HCT116 (cell line): ENCODE data around the gene TMCO4. TPM values are rescaled to one million over a fixed set of nuclear protein-coding genes. Genes with fewer than 3 reads are reported as not detected.

ENCODE experiments used
- ATAC-seq: fragments of 200-7000 bp; cut with Tn5 transposase; 2 replicates; pipeline ENCODE4 v1.9.1; 2020; ENCODE audit warnings: mild to moderate bottlenecking, moderate library complexity
- BruUV-seq: library from RNA; stranded (reverse); fragments of 400-500 nt; replicated peaks from 2 replicates; lab custom pipeline; 2021; lab: Mats Ljungman, UMichigan
- CTCF ChIA-PET: fragments of 300-600 bp; sonication (Branson Sonifier 250); formaldehyde crosslinking; loops from one replicate; lab custom pipeline; 2021; ENCODE audit warnings: antibody characterized with exemption; lab: Charles Lee
- POLR2A ChIA-PET: fragments of 300-600, 350-600 bp; sonication (Branson Sonifier 250); formaldehyde crosslinking; loops from one replicate; lab custom pipeline; 2021; ENCODE audit warnings: antibody characterized with exemption; lab: Charles Lee
- RAD21 ChIA-PET, 2 experiments: fragments of 300-600 bp; sonication (Branson Sonifier 250); formaldehyde crosslinking; loops; one replicate each; lab custom pipeline; 2023; ENCODE audit warnings: low total read pairs in 2 of 2; ENCODE audit not compliant: uncharacterized antibody in 2 of 2, unreplicated experiment in 2 of 2, low non-redundant PET in 1 of 2; lab: Charles Lee
- DNase-seq: peaks from one replicate; pipeline ENCODE4 v3.0.0-alpha.2; 2010; ENCODE audit warnings: low read depth, low spot score
- H2AFZ ChIP-seq: fragments of 200-600 bp; shearing (Covaris generic), sonication (generic); 2 replicates; pipeline ENCODE4 v1.6.1; 2017; ENCODE audit warnings: low read depth, mixed run types, mixed read lengths, antibody characterized with exemption, low read length; ENCODE audit not compliant: poor library complexity, severe bottlenecking
- H3K27ac ChIP-seq: 2 replicates; pipeline ENCODE4 v1.5.1; 2012; ENCODE audit warnings: low read depth, low read length
- H3K27me3 ChIP-seq: fragments of 200-600 bp; sonication (generic); 2 replicates; pipeline ENCODE4 v1.6.1; 2016; ENCODE audit warnings: mixed run types, low read length, mixed read lengths; ENCODE audit not compliant: insufficient read depth
- H3K36me3 ChIP-seq, 2 experiments: fragments of 200-500 bp in 1 of 2; fragments of 200-600 bp in 1 of 2; sonication (Bioruptor generic) in 1 of 2; sonication (generic) in 1 of 2; 2 replicates each; pipeline versions ENCODE4 v1.5.1 to v1.6.1; 2014 to 2016; ENCODE audit warnings: low read length in 2 of 2, inconsistent platforms in 1 of 2, mixed read lengths in 1 of 2, mixed run types in 1 of 2; ENCODE audit not compliant: insufficient read depth in 2 of 2, control insufficient read depth in 1 of 2
- H3K4me1 ChIP-seq, 2 experiments: fragments of 200-600 bp in 1 of 2; sonication (generic) in 1 of 2; 2 replicates each; pipeline versions ENCODE4 v1.5.1 to v1.6.1; 2012 to 2017; ENCODE audit warnings: low read length in 2 of 2, inconsistent platforms in 1 of 2, mild to moderate bottlenecking in 1 of 2, mixed read lengths in 1 of 2, mixed run types in 1 of 2, moderate library complexity in 1 of 2; ENCODE audit not compliant: insufficient read depth in 2 of 2, control insufficient read depth in 1 of 2
- H3K4me2 ChIP-seq: fragments of 200-600 bp; sonication (generic); 2 replicates; pipeline ENCODE4 v1.6.1; 2017; ENCODE audit warnings: mixed run types, low read length, mixed read lengths
- H3K4me3 ChIP-seq, 2 experiments: fragments of 200-600 bp in 1 of 2; sonication (generic) in 1 of 2; replicated peaks in 1 of 2; 2 replicates each; pipeline ENCODE4 v1.5.1; 2011 to 2016; ENCODE audit warnings: low read length in 2 of 2, control low read depth in 1 of 2, low read depth in 1 of 2, mild to moderate bottlenecking in 1 of 2, mixed read lengths in 1 of 2, mixed run types in 1 of 2
- H3K79me2 ChIP-seq: fragments of 200-600 bp; sonication (generic); 2 replicates; pipeline ENCODE4 v1.6.1; 2017; ENCODE audit warnings: mild to moderate bottlenecking, mixed run types, low read length, moderate library complexity, mixed read lengths; ENCODE audit not compliant: insufficient read depth
- H3K9ac ChIP-seq: fragments of 200-600 bp; sonication (generic); 2 replicates; pipeline ENCODE4 v1.6.1; 2016; ENCODE audit warnings: low read length, mixed read lengths
- H3K9me2 ChIP-seq: fragments of 200-600 bp; sonication (generic), shearing (Covaris generic); 2 replicates; pipeline ENCODE4 v1.6.1; 2017; ENCODE audit warnings: mixed run types, mild to moderate bottlenecking, moderate library complexity; ENCODE audit not compliant: insufficient read depth
- H3K9me3 ChIP-seq, 2 experiments: fragments of 200-500 bp in 1 of 2; fragments of 200-600 bp in 1 of 2; sonication (Bioruptor generic) in 1 of 2; sonication (generic) in 1 of 2; 2 replicates each; pipeline ENCODE4 v1.6.1; 2014 to 2017; ENCODE audit warnings: low read length in 2 of 2, mixed read lengths in 2 of 2, inconsistent platforms in 1 of 2, low read depth in 1 of 2, mild to moderate bottlenecking in 1 of 2, mixed run types in 1 of 2, moderate library complexity in 1 of 2; ENCODE audit not compliant: control insufficient read depth in 1 of 2, insufficient read depth in 1 of 2
- H4K20me1 ChIP-seq: fragments of 200-600 bp; sonication (generic), shearing (Covaris generic); 2 replicates; pipeline ENCODE4 v1.6.1; 2017; ENCODE audit warnings: mixed run types, mild to moderate bottlenecking, moderate library complexity; ENCODE audit not compliant: insufficient read depth
- CBX3 ChIP-seq: IDR thresholded peaks from 2 replicates; pipeline ENCODE4 v1.6.1; 2012; ENCODE audit warnings: low read depth
- CEBPB ChIP-seq: IDR thresholded peaks from 2 replicates; pipeline ENCODE4 v1.6.1; 2012; ENCODE audit warnings: low read depth
- EGR1 ChIP-seq: IDR thresholded peaks from 2 replicates; pipeline ENCODE4 v1.6.1; 2012; ENCODE audit warnings: low read depth
- ELF1 ChIP-seq: IDR thresholded peaks from 2 replicates; pipeline ENCODE4 v1.6.1; 2012; ENCODE audit warnings: low read depth, borderline replicate concordance
- EZH2 ChIP-seq: fragments of 200-600 bp; sonication (generic); IDR thresholded peaks from 2 replicates; pipeline ENCODE4 v1.6.1; 2017; ENCODE audit warnings: antibody characterized with exemption, mixed run types
- EZH2phosphoT487 ChIP-seq: fragments of 200-600 bp; IDR thresholded peaks from 2 replicates; pipeline ENCODE4 v1.6.1; 2018; ENCODE audit warnings: antibody characterized with exemption, borderline replicate concordance
- FOSL1 ChIP-seq: IDR thresholded peaks from 2 replicates; pipeline ENCODE4 v1.6.1; 2012; ENCODE audit warnings: low read depth
- JUND ChIP-seq: IDR thresholded peaks from 2 replicates; pipeline ENCODE4 v1.6.1; 2012
- POLR2A ChIP-seq: IDR thresholded peaks from 2 replicates; pipeline ENCODE4 v1.7.0; 2011; ENCODE audit warnings: borderline replicate concordance; ENCODE audit not compliant: insufficient read depth, insufficient read length; ENCODE audit errors: extremely low read depth
- POLR2AphosphoS5 ChIP-seq: IDR thresholded peaks from 2 replicates; pipeline ENCODE4 v1.6.1; 2011; ENCODE audit warnings: mild to moderate bottlenecking, low read depth, low read length, moderate library complexity
- RAD21 ChIP-seq: IDR thresholded peaks from 2 replicates; pipeline ENCODE4 v1.6.1; 2012; ENCODE audit warnings: low read depth, mild to moderate bottlenecking
- SP1 ChIP-seq: IDR thresholded peaks from 2 replicates; pipeline ENCODE4 v1.6.1; 2012; ENCODE audit warnings: low read depth
- SRF ChIP-seq: IDR thresholded peaks from 2 replicates; pipeline ENCODE4 v1.6.1; 2012; ENCODE audit warnings: low read depth
- YY1 ChIP-seq: IDR thresholded peaks from 2 replicates; pipeline ENCODE4 v1.6.1; 2011; ENCODE audit warnings: low read length, low read depth, moderate library complexity, mild to moderate bottlenecking; ENCODE audit not compliant: insufficient replicate concordance; ENCODE audit errors: extremely low read depth
- ZFX ChIP-seq: fragments of 450-650 bp; IDR thresholded peaks from 2 replicates; pipeline ENCODE4 v1.6.1; 2017
- ZNF274 ChIP-seq: fragments of 200-500 bp; sonication (Bioruptor generic); IDR thresholded peaks from 2 replicates; pipeline ENCODE4 v1.6.1; 2014; ENCODE audit warnings: mild to moderate bottlenecking, low read depth, low read length, inconsistent platforms
- intact Hi-C: fragments of 100-400 bp; cut with micrococcal nuclease; formaldehyde crosslinking; loops from 2 replicates; pipeline ENCODE4 v1.10.0; 2022
- total RNA-seq: library from RNA; stranded (reverse); gene quantifications from one replicate; pipeline ENCODE4 v1.2.1, GENCODE V29; 2021; ENCODE audit not compliant: unreplicated experiment
- TF ChIP-seq, protein P1 (sequence below): IDR thresholded peaks from 2 replicates; pipeline ENCODE4 v1.6.1; 2012
- TF ChIP-seq, protein P2 (sequence below): IDR thresholded peaks from 2 replicates; pipeline ENCODE4 v1.6.1; 2011; ENCODE audit warnings: mild to moderate bottlenecking, low read length, moderate library complexity; ENCODE audit not compliant: insufficient replicate concordance; ENCODE audit errors: extremely low read depth
- TF ChIP-seq, protein P3 (sequence below), 3 experiments: fragments of 200-600 bp in 1 of 3; sonication (generic) in 1 of 3; IDR thresholded peaks in 2 of 3; conservative IDR thresholded peaks in 1 of 3; 2 replicates each; pipeline ENCODE4 v1.5.1; 2012 to 2017; ENCODE audit warnings: low read depth in 2 of 3, low read length in 2 of 3, antibody characterized with exemption in 1 of 3, borderline replicate concordance in 1 of 3, control low read depth in 1 of 3, mild to moderate bottlenecking in 1 of 3, mixed read lengths in 1 of 3, mixed run types in 1 of 3, moderate library complexity in 1 of 3; ENCODE audit not compliant: insufficient read depth in 1 of 3
- TF ChIP-seq, protein P4 (sequence below): IDR thresholded peaks from 2 replicates; pipeline ENCODE4 v1.6.1; 2012

Gene TMCO4
- total RNA-seq, 1 experiment from 2014 or later = 12.7 TPM

DNA sequence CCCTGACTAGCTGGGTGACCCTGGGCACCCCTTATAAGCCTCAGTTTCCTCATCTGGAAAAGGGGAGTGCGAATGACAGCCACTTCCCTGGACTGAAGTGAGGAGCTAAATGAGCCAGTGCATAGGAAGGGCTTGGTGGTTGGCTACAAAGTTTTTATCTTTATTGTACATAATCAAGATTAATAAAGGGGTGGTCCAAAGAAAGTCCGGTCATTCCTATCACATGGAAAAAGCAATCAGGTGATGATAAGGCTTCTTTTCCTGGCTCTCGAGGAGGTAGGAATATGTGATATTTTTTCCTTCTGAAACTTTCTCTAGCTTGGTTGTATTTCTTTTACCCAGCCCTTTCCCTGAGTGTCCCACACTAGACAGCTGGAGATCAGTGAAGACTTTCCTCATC is 56.5 kb downstream of the TMCO4 start:
- no peak for DNase-seq
- ChIA-PET POLR2A (no interaction called here), RAD21 (no interaction called here), CTCF (no interaction called here)
- Histone ChIP-seq H3K9ac (no peak overlapping the region), H3K27ac (no peak overlapping the region), H3K27me3 (no peaks in the 10 kb centered on the region), H3K9me3 (no peaks in the 10 kb centered on the region), H3K9me2 (no peaks in the 10 kb centered on the region), H3K36me3 (no peaks in the 10 kb centered on the region), H2AFZ (no peak overlapping the region), H3K4me1 (no peaks in the 10 kb centered on the region), H4K20me1 (no peaks in the 10 kb centered on the region), H3K4me3 (no peak overlapping the region), H3K79me2 (no peaks in the 10 kb centered on the region), H3K4me2 (no peak overlapping the region)
- no peak for ATAC-seq
- intact Hi-C loops = no loop called here
- TF ChIP-seq CBX3 = no peak
- no TSS peak for BruUV-seq

DNA sequence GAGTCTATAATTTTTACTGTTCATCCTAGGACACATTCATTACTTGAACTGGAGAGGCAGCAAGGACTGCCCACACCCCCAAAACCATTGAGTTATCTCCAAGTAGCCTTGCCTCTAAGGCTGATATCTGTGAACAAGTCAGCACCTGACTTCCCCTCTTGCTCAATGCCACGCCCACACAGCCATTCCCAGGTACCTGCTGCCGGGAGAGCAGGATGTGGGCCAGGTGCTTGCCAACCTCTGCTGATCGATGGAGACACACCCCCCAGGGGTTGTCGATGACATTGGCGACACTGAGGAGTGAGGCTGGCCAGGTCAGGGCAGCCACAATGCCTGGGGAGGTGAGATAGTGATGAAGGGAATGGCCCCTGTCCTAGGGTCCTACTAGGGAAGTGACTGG is 60.1 kb downstream of the TMCO4 start:
- RAD21 ChIA-PET = no interaction called here
- Histone ChIP-seq H3K4me3 (no peak overlapping the region), H3K9ac (no peak overlapping the region), H3K27me3 (no peaks in the 10 kb centered on the region), H3K36me3 (no peaks in the 10 kb centered on the region), H3K27ac (no peak overlapping the region), H2AFZ (no peak overlapping the region), H3K4me2 (no peak overlapping the region), H3K9me3 (no peaks in the 10 kb centered on the region), H3K79me2 (no peaks in the 10 kb centered on the region), H3K9me2 (no peaks in the 10 kb centered on the region), H4K20me1 (no peaks in the 10 kb centered on the region), H3K4me1 (peaks cover 0 to 5% of the 10 kb centered on the region in 2 experiments; a peak in 1 of 4 replicates)
- DNase-seq = no peak
- BruUV-seq = no TSS peak
- no peak for ATAC-seq
- intact Hi-C loops = no loop called here
- POLR2A ChIA-PET = no interaction called here
- CTCF ChIA-PET = interaction anchor here (1.2 kb wide), 1 partner anchor 24 kb away, joined by 4 read pairs; no protein-coding TSS in a partner anchor
- TF ChIP-seq EGR1 (no peak), ZNF274 (no peak), ELF1 (no peak), POLR2AphosphoS5 (no peak), ZFX (no peak), SRF (no peak), CBX3 (no peak), YY1 (no peak), POLR2A (no peak), EZH2phosphoT487 (no peak), EZH2 (no peak), RAD21 (no peak), JUND (no peak), FOSL1 (no peak), CEBPB (no peak), SP1 (no peak)
- TF ChIP-seq, protein P1, sequence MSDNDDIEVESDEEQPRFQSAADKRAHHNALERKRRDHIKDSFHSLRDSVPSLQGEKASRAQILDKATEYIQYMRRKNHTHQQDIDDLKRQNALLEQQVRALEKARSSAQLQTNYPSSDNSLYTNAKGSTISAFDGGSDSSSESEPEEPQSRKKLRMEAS = no peak
- TF ChIP-seq, protein P2, sequence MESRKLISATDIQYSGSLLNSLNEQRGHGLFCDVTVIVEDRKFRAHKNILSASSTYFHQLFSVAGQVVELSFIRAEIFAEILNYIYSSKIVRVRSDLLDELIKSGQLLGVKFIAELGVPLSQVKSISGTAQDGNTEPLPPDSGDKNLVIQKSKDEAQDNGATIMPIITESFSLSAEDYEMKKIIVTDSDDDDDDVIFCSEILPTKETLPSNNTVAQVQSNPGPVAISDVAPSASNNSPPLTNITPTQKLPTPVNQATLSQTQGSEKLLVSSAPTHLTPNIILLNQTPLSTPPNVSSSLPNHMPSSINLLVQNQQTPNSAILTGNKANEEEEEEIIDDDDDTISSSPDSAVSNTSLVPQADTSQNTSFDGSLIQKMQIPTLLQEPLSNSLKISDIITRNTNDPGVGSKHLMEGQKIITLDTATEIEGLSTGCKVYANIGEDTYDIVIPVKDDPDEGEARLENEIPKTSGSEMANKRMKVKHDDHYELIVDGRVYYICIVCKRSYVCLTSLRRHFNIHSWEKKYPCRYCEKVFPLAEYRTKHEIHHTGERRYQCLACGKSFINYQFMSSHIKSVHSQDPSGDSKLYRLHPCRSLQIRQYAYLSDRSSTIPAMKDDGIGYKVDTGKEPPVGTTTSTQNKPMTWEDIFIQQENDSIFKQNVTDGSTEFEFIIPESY = no peak
- TF ChIP-seq, protein P3, sequence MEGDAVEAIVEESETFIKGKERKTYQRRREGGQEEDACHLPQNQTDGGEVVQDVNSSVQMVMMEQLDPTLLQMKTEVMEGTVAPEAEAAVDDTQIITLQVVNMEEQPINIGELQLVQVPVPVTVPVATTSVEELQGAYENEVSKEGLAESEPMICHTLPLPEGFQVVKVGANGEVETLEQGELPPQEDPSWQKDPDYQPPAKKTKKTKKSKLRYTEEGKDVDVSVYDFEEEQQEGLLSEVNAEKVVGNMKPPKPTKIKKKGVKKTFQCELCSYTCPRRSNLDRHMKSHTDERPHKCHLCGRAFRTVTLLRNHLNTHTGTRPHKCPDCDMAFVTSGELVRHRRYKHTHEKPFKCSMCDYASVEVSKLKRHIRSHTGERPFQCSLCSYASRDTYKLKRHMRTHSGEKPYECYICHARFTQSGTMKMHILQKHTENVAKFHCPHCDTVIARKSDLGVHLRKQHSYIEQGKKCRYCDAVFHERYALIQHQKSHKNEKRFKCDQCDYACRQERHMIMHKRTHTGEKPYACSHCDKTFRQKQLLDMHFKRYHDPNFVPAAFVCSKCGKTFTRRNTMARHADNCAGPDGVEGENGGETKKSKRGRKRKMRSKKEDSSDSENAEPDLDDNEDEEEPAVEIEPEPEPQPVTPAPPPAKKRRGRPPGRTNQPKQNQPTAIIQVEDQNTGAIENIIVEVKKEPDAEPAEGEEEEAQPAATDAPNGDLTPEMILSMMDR (IDR thresholded peaks at IDR 0.05 in 2 of 3, conservative IDR thresholded peaks at IDR 0.05 in 1 of 3; ENCODE audit: borderline replicate concordance in 1 of 3, insufficient read depth in 1 of 3, low read depth in 2 of 3, low read length in 2 of 3) = no peak
- TF ChIP-seq, protein P4, sequence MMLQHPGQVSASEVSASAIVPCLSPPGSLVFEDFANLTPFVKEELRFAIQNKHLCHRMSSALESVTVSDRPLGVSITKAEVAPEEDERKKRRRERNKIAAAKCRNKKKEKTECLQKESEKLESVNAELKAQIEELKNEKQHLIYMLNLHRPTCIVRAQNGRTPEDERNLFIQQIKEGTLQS = no peak
